ENCODE results near the gene ATP13A3.

- TF ChIP-seq, protein P1, sequence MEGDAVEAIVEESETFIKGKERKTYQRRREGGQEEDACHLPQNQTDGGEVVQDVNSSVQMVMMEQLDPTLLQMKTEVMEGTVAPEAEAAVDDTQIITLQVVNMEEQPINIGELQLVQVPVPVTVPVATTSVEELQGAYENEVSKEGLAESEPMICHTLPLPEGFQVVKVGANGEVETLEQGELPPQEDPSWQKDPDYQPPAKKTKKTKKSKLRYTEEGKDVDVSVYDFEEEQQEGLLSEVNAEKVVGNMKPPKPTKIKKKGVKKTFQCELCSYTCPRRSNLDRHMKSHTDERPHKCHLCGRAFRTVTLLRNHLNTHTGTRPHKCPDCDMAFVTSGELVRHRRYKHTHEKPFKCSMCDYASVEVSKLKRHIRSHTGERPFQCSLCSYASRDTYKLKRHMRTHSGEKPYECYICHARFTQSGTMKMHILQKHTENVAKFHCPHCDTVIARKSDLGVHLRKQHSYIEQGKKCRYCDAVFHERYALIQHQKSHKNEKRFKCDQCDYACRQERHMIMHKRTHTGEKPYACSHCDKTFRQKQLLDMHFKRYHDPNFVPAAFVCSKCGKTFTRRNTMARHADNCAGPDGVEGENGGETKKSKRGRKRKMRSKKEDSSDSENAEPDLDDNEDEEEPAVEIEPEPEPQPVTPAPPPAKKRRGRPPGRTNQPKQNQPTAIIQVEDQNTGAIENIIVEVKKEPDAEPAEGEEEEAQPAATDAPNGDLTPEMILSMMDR (IDR thresholded peaks at IDR 0.05), result no peak
- TF ChIP-seq POLR2A (IDR thresholded peaks at IDR 0.05), result no peak
These were observed 19.9 kb downstream of the ATP13A3 start for GRCh38 chr3:194466761-194467356.
